Activated gamma-delta T cell treated with Interleukin-2 at 50 U/mL for 16 hours (primary cell): ENCODE results near the gene MAB21L2.
"Not testable (repeated sequence)": the region's sequence is repeated elsewhere in the genome, so short reads cannot be mapped to it uniquely, and the experiment has no call there.

Source experiments
- DNase-seq: peaks from one replicate; pipeline ENCODE4 v3.0.0-alpha.2; 2020

The MAB21L2 gene

DNA sequence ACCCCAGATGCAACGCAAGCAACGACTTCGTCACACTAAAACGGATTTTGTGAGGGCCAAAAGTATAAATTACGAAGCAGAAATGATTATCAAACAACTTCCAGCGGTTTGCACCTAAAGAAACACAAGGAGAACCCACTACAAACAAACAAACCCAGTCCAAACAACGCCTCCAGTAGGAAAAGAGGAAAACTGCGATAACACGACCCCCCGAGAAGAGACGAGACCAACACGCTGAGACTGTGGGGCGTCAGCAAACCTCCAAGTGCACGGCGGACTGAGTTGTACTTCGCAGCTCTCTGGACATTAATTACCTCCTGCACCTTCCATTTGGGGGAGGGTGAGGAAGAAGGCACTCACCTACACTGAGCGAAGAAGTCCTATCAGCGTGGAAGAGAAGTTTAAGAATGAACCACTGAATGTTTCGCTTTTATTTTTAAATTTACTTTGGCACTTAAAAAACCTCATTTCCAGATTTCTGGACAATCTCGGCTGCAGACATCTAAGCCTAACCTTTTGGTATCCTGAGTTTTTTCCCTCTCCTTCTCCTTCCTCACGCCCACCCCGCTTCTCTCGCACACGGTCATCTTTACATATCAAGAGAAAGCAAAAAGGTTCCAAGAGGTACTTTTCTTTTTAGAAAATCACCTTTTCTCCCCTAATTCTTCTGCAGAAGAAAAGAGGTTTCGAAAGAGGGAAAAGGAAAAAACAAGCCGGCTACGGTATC is at the start of gene MAB21L2:
TSS of gene MAB21L2 (plus strand) at position 6 of the 727 bp plus-strand sequence. CDS start 879 bp downstream, outside the sequence.
- DNase-seq = no peak

DNA sequence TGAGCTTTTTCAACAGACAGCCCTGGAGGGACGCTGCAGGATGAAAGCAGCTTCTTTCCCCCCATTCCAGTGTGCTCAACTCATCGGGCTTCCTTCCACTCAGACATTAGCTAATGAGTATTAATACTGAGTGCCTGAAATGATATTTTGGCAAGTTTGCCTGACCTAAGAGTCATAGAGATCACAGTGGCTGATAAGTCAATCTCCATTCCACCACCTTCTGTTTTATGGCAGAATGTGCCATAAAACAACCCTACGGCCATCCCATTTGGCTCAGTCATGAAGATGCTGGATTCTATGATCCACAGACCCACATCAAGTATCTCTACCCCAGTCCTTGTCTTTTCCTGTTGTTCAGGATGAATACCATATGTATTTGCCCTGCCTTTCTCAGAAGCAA is 48.3 kb upstream of the MAB21L2 start:
- no peak for DNase-seq

DNA sequence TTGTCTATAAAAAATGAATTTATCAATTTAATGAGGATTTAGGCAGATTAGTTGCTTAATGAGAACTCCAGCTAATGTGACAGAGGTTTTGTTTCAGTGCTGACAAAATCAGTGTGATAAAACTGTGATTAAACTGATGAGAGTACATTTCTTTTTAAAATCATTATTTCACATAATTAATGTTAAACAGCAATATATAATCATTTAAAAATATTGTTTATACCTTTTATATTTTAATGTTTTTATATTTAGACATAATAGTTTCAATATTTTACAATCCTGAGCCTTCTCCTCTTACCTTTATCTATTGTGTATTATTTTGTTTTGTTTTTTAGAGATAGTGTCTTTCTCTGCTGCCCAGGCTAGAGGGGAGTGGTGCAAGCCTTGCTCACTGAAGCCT is 47.1 kb upstream of the MAB21L2 start:
- DNase-seq = no peak

DNA sequence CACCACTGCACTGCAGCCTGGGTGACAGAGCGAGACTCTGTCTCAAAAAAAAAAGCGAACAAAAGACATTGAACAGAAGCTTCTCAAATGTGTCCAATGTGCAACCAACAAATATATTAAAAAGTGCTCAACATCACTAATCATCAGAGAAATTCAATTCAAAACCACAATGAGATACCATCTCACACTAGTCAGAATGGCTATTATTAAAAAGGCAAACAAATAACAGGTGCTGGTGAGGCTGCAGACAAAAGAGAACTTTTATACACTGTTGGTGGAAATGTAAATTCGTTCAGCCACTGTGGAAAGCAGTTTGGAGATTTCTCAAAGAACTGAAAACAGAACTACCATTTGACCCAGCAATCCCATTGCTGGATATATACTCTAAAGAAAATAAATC is 44.0 kb upstream of the MAB21L2 start:
- not testable (repeated sequence) for DNase-seq

DNA sequence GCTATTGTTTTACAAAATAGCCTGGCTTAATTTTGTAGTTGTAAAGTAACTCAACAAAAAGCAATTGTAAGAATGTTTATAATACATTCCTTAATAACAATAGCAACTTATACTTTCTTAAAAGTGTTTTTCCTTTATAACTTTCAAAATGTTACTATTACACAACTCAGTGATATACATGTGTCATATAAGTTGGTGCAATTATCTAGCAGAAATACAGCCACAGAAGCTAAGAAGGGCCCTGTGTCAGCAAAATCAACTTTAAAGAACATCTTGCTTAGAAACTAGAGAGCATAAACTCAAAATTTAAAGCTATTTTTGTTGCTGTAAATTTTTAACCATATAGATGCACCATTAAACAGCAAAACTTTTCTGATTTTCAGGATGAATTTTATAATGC is 41.4 kb upstream of the MAB21L2 start:
- DNase-seq = no peak

DNA sequence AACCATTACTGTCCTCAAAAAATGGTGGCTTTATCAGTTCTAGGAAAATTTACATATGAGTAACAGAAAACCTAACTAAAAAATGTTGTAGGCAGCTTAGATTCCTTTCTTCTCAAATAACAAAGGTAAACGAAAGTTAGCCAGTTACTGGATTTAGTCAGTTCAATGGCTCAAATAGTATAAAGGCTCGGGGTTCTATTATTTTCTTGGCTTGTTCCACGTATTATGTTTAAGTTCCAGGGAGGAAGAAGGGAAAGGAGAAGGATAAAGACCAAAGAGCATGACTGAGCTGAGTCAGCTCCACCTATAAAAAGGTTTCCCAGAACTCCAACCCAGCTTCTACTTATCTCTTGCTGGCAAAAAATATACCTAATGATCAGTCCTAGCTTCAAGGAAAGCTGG is 41.0 kb upstream of the MAB21L2 start:
- DNase-seq = no peak

DNA sequence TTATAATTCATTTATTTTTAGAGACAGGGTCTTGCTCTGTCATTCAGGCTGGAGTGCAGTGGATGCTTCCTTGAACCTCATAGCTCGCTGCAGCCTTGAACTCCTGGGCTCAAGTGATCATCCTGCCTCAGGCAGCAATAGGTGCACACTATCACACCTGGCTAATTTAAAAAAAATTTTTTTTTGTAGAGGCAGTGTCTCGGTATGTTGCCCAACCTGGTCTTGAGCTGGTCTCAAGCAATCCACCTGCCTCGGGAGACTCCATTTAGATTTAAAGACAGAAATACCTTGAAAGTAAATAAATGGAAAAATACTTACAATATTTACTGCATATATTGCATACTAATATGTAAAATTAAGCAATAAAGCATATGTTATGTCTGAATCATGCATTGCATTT is 40.3 kb upstream of the MAB21L2 start:
- no peak for DNase-seq

DNA sequence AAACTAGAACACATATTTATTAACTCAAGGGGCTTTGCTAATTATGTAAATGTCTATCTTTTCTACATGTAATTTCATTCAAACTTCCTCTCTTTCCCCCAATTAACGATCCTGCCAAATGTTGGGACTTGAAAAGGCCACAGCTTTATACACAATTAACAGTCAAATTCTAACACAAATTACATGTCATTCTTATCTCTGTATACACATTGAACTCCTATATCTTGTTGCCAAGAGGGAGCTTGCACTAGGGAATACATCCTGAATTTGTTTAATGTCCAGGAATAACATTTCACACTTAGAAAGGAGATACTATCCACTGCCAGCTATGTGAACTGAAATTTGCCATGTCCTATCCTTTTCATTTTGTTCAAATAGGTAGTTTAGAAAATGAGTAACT is 38.9 kb upstream of the MAB21L2 start:
- no peak for DNase-seq

DNA sequence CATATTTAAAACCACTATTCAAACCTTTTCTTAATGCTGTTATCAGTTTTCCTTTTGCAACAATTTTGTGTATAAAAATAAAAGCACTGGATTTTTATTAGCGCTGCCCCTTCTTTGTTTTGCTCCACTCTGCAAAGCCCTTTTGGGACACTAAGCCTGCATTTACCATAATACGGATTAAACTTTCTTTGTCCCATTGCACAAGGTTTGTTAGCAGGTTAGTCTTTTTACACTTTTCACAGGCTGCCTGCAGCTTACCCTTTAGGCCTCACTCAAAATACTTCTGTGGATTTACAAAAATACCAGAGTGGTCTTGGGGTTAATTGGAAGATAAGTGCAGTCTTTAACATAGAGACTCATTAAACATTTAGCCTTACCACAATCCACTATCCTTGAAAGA is 35.7 kb upstream of the MAB21L2 start:
- DNase-seq = no peak

DNA sequence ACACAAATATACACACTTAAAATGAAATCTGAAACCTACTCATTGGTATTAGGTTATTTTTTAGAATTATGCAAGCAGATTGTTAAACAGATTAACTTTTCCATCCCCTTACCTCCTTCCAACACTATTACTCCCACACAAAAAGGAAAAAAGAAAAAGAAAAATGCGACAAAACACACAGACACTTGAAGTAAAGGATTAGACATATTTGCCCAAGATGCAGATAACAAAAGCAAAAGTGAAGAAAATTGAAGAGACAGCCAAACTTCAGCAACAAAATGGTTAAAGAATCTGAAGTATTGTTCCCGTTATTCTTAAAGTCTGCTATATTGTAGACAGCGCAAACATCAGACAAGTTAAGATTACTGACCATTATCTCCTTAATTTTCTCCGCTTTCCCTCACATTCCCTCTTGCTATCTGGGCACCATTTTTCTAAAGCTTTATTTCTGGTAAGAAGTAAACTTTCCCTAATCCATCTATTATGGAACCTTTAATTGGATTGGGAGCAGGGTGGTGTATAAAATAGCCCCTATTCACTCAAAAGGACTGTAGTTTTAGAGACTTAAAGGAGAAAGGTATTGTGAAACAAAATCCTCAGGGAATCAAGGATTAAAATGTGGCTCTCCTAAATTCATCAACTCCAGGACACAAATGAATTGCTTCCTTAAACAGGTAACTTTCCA is 34.7 kb upstream of the MAB21L2 start:
- DNase-seq = no peak

DNA sequence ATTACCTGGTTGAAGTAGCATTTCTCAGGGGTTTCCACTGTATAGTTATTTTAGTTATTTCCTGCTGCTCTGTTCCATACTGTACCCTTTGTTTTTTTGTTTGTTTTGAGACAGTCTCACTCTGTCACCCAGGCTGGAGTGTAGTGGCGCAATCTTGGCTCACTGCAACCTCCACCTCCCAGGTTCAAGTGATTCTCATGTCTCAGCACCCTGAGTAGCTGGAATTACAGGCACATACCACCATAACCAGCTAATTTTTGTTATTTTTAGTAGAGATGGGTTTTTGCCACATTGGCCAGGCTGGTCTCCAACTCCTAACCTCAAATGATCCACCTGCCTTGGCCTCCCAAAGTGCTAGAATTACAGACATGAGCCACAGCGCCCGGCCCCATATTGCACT is 24.1 kb upstream of the MAB21L2 start:
- not testable (repeated sequence) for DNase-seq

DNA sequence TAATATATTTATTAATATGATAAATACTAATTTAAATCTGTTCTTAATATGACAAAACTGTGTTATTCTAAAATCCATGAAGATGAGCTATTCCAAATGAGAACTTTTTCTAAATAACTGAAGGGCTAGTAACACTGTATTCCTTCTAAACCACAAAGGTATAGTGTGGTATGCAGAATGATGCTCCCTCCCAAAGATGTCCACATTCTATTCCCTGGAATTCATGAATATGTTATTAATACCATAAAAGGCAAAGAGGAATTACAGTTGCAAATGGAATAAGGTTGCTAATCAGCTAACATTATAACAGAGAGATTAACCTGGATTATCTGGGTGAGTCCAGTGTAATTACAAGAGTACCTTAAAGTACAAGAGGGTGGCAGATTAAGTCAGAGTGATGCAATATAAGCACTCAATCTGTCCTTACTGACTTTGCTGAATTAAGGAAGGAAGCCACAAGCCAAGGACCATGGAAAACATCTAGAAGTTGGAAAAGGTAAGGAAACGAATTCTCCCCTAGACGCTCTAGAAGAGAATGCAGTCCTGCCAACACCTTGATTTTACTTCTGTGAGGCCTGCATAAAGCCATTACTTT is 20.7 kb upstream of the MAB21L2 start:
- no peak for DNase-seq

DNA sequence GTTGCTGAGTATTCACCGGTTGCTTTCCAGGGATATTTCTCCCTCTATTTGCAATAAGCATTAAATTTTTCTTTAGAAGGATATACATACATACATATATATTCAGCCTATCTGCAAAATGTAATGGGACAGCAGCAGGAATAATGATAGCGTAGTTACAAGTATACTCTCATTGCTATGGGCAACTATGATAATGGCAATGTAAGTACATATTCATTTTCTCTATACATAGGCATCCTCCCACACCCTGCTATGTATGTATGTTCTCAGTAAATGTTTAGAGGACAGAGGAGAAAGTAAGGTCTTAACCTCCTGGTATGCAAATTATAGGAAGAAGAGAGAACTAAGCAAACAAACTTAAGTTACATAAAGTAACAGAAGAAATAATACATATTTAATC is 19.7 kb upstream of the MAB21L2 start:
- DNase-seq = no peak

DNA sequence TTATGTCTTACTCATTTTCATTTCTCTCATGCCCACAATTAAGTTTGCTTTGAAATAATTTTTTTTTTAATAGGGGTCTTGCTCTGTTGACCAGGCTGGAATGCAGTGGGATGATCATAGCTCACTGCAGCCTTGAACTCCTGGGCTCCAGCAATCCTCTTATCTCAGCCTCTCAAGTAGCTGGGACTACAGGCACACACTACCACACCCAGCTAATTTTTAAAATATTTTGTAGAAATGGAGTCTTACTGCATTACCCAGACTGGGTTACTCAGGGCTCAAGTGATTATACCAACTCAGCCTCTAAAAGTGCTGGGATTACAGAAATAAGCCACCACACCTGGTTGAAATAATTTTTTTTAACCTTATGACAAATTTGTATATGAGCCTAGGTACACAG is 19.2 kb upstream of the MAB21L2 start:
- DNase-seq = no peak

DNA sequence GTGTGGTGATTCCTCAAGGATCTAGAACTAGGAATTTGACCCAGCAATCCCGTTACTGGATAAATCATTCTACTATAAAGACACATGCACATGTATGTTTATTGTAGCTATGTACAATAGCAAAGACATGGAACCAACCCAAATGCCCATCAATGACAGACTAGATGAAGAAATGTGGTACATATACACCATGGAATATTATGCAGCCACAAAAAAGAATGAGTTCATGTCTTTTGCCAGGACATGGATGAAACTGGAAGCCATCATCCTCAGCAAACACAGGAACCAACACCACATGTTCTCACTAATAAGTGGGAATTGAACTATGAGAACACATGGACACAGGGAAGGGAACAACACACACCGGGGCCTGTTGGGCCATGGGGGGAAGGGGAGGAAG is 17.0 kb upstream of the MAB21L2 start:
- not testable (repeated sequence) for DNase-seq

DNA sequence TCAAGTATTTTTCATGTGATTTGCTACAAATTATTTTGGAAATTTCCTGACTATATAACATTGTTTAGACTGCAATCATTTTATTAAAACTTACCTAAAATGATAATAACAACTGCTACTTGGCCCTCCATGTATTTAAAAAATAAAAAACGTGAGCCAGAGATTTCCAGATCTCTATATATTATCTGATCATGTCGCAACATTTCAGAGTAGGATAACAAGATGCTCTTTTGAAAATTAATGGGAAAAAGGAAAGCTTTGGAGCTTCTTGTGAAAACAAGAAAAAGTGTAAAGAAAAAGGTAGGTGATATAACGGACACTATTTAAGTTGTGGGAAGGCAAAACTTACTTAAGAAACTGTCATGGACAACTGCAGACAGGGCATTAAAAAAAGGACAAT is 14.9 kb upstream of the MAB21L2 start:
- no peak for DNase-seq

DNA sequence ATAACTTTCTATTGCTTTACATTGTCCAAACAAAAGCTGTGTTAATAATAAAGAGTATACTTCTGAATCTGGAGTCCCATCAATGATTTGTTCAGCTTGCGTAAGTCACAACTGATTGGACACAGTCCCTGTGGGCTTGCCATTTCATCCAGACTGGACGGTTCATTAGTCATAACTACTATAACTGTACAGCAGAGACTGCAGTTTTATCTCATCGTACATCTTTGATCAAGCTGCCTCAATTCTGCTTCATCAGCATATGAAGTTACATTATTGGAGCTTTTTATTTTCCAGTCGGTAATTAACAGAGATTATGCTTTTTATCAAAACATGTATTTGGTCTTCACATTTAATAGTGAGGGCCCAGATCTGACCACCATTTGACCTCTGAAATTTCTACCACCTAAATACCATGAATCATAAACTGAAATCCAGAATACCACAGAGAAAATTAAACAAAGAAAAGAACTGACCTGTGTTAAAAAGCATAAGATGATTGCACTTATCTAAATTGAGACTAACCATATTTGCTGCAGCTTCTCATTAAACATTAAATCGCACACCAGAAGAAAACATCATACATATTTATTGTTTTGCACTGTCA is 12.5 kb upstream of the MAB21L2 start:
- no peak for DNase-seq

DNA sequence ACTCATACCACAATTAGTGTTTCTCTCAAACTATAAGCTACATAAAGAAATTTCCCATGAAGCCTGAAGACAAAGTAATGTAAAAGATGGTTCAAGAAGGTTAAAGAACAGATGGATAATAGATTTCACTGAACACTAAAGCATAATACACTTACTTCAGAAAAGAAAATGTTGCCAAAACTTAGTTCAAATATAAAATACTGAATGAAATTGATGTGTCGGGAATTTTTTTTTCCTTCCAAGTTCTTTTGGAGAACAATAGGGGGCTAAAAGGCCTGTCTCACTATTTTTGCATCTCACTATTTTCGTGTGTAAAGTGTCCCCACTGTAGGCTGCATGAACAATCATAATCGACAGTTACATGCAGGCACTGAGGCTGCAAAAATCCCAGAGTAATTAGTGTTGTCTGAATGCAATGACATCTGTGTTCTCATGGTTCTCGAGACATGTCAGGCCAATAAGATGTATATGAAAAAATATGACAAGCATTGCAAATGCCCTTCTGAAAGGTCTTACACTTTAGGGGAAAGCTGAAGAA is 11.9 kb upstream of the MAB21L2 start:
- no peak for DNase-seq

DNA sequence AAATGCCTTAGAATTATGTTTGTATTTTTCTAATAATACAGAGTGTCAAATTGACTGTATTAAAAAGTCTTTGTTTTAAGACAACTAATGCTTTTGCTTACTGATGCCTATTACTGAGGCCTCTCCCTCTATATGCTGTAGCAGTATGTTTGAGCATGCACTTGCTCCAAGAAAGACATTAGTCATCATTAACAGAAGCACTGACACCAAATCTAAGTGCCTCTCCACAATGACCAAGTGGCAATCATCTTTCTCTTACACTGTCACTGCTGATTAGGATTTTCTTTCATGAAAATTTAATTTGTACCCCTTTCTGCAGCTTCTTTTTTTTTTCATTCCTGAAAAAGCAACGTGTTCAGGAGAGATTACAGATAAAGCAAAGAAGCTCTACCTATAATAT is 11.1 kb upstream of the MAB21L2 start:
- no peak for DNase-seq

DNA sequence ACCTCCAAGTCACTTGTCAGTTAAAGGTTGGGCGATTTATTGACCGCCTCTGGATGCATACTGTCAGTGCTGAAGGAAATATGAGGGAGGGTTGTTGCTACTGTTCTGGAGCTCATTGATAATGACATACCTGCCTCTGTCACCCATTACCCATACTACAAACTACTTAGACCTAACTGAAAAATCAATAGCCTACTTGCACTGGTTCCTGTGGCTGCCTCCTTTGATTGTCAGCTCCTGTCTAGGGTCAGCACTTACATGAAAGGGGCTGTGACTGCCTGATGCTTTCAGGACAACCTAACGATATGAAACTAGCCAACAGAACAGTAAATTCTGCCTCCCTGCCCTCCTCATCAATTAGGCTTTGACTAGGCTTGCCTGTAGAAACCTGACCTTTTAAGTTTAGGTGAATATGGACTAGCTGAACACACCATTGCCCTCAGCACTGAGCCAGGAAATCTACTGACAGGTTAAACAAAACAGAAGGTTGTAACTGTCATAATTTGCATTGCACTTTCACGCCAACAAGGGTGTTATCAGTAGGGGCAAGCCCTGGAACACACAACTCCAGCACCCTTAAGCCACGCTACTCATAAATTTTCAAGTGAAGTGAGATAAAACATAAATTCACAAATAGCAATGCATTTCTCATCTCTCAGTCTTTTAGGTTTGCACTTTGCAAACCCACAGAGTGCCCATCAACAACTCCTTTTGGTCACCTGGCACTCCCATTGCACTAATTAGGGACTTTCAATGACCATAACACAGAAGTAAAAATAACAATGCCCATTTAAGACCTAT is 9.0 kb upstream of the MAB21L2 start:
- DNase-seq = no peak

DNA sequence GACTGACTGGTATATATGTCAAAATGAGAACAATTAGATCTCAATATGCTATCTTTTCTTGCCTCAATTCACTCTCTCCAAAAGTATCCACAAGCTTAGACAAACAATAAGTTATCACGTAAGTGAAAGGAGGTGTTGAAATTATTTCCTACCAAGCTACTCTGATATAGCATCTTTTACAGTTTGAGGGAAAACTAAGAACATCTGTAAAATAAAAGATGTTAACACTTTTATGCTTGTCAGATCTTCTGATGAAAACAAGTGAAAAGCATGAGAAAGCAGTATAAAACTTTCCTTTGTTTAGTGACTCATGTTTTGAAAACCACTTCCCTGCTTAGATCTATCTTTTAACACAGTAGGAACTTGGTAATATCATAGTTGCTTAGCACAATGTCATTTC is 8.4 kb upstream of the MAB21L2 start:
- DNase-seq = no peak

DNA sequence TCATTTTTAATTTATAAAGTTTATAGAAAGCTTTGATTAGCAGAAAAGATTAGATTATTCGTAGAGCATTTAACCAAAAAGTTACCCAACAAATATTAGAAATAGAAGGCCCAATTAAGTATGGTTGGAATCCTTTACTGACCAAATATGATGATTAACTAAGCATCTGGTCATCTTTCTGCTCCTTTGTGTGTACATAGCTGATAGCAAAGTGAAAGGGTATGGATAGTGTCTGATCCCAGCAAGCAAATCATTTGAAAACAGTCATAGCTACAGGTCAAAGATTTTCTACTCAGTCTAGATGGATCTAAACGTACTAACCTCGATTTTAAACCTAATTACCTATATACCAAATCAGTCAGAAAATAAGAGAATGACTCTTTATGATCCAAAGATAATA is 7.3 kb upstream of the MAB21L2 start:
- no peak for DNase-seq

DNA sequence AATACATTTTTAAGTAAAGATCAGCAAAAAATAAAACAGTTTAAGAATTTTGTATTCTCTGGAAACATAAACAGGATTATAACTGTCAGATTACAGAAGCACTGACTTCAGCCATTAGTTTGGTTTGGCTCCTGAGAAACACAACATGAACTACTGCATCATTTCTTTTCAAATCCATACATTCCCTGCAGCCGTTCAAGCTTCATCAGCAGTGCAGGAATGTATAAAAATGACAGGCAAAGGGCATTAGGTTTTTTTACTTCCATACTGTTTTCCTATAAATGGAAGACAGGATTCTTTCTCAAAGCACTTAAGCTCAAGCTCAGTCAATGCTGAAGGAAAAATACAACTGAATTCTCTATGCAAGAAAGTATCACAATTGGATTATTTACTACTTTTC is 4.2 kb upstream of the MAB21L2 start:
- no peak for DNase-seq
